GM23248 (cell line): ENCODE measurements around the gene DOK3.

Experiments used
- EZH2 ChIP-seq: fragments of 200-600 bp; sonication (generic); IDR thresholded peaks from 2 replicates; pipeline ENCODE4 v1.6.1; 2018; ENCODE audit warnings: antibody characterized with exemption, mild to moderate bottlenecking; ENCODE audit not compliant: insufficient read depth, poor library complexity, severe bottlenecking
- EZH2phosphoT487 ChIP-seq: fragments of 200-600 bp; sonication (generic); IDR thresholded peaks from 2 replicates; pipeline ENCODE4 v1.6.1; 2018; ENCODE audit warnings: antibody characterized with exemption, moderate library complexity, mild to moderate bottlenecking, low read depth; ENCODE audit not compliant: insufficient read depth

DNA sequence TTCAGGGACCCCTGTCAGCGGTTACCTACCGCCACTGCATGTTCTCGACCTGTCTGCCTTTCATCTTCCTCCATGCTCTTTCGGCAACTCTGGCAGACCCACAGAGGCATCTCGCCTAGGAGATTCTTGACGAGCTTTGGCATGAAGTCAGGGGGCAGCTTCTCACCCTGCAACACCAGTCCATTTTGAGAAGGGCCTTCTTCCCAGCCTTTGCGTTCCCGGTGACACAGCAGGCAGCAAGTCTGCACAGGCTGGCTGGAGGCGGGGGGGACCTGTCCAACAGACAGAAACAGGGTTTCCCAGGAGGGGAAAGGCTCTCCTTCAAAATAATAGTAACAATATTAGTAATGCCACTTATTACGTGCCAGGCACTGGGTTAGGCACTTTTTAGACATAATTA lies 29.2 kb upstream of the DOK3 start:
- no peak for TF ChIP-seq EZH2
- no peak for TF ChIP-seq EZH2phosphoT487
